ENCODE measurements around the gene UGT1A4.

DNA sequence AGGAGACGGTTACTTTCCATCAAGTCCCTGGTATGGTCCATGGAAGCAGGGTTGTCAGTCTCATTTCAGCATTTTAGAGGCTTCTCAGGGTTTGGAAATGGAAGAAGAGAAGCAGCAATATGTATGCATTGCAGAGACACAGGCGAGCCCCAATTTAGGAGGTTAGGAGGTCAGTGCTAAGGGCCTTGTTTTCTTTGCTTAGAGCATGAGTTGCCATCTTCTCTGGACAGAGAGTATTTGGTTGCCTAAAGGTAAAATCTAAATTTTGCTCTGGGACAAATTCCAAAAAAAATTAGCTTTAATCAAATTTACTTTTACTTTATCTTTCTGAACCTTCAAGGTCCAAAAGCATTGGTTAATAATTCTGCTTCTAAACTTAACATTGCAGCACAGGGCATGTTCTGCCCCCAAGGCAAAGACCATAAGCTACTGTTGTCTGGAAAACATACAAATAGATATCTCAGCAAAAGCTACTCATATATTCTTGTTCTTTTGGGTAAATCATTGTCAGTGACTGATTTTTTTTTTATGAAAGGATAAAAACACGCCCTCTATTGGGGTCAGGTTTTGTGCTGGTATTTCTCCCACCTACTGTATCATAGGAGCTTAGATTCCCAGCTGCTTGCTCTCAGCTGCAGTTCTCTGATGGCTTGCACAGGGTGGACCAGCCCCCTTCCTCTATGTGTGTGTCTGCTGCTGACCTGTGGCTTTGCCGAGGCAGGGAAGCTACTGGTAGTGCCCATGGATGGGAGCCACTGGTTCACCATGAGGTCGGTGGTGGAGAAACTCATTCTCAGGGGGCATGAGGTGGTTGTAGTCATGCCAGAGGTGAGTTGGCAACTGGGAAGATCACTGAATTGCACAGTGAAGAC, 47.0 kb upstream of the UGT1A4 start, which contains the start of gene UGT1A9:
- TF ChIP-seq POLR2A (IDR thresholded peaks at IDR 0.05) (no peak), CTCF (IDR thresholded peaks at IDR 0.05) (no peak)

Data from thyroid gland (tissue), 4 donors.